HUES48 (cell line): Measurements from ENCODE around the gene KPNA6.

ENCODE experiments used
- H3K27ac ChIP-seq: one replicate; pipeline ENCODE4 v1.7.0; 2013; ENCODE audit warnings: low read depth, low read length, inconsistent platforms
- H3K27me3 ChIP-seq: 2 replicates; pipeline ENCODE4 v1.6.1; 2013; ENCODE audit warnings: mild to moderate bottlenecking, low read length; ENCODE audit not compliant: control insufficient read depth, insufficient read depth
- H3K36me3 ChIP-seq: 2 replicates; pipeline ENCODE4 v1.6.1; 2013; ENCODE audit warnings: low read length; ENCODE audit not compliant: control insufficient read depth, insufficient read depth
- H3K4me1 ChIP-seq: 2 replicates; pipeline ENCODE4 v1.6.1; 2013; ENCODE audit warnings: mild to moderate bottlenecking, low read length; ENCODE audit not compliant: control insufficient read depth, insufficient read depth
- H3K4me3 ChIP-seq: 2 replicates; pipeline ENCODE4 v1.5.1; 2013; ENCODE audit warnings: mild to moderate bottlenecking, low read depth, low read length
- H3K9ac ChIP-seq: 2 replicates; pipeline ENCODE4 v1.6.1; 2013; ENCODE audit warnings: mild to moderate bottlenecking, low read depth, low read length, moderate library complexity
- H3K9me3 ChIP-seq: 2 replicates; pipeline ENCODE4 v1.6.1; 2013; ENCODE audit warnings: low read length; ENCODE audit not compliant: control insufficient read depth, insufficient read depth

Gene KPNA6

GRCh38 chr1:32221581-32221979, 113.7 kb downstream of the KPNA6 start:
- H3K36me3 ChIP-seq, result peaks cover 41% of the 10 kb centered on the region
- H3K27me3 ChIP-seq, result no peaks in the 10 kb centered on the region
- H3K9ac ChIP-seq, result peak overlapping the region; percentile 56
- H3K9me3 ChIP-seq, result no peaks in the 10 kb centered on the region
- peak overlapping the region; percentile 92 for H3K4me3 ChIP-seq
- peak overlapping the region; percentile 93 for H3K27ac ChIP-seq
- peaks cover 8% of the 10 kb centered on the region for H3K4me1 ChIP-seq

- Histone ChIP-seq H3K27ac (peak within 1 kb of the TSS; percentile 93), H3K27me3 (no peaks in the 10 kb centered on the region), H3K9me3 (no peaks in the 10 kb centered on the region), H3K36me3 (peaks cover 40% of the 10 kb centered on the region), H3K4me3 (peak within 1 kb of the TSS; percentile 92), H3K4me1 (peaks cover 8% of the 10 kb centered on the region), H3K9ac (peak within 1 kb of the TSS; percentile 61)
These were observed 114.3 kb downstream of the KPNA6 start, which contains the start of the genes EIF3I and TMEM234 for GRCh38 chr1:32221980-32222755. EIF3I (plus strand) TSS chr1:32222407; CDS start chr1:32222442, 35 bp downstream. TMEM234 (minus strand) TSS chr1:32222353; CDS start chr1:32222322, 31 bp downstream.

GRCh38 chr1:32223683-32224082, 115.8 kb downstream of the KPNA6 start:
- Histone ChIP-seq H3K27me3 (no peaks in the 10 kb centered on the region), H3K36me3 (peaks cover 53% of the 10 kb centered on the region), H3K27ac (no peak overlapping the region), H3K4me3 (no peak overlapping the region), H3K9me3 (no peaks in the 10 kb centered on the region), H3K9ac (no peak overlapping the region), H3K4me1 (peaks cover 8% of the 10 kb centered on the region)

- no peak overlapping the region for H3K27ac ChIP-seq
- H3K4me3 ChIP-seq, result no peak overlapping the region
- H3K9ac ChIP-seq, result no peak overlapping the region
- no peaks in the 10 kb centered on the region for H3K27me3 ChIP-seq
- no peaks in the 10 kb centered on the region for H3K9me3 ChIP-seq
- H3K36me3 ChIP-seq, result peaks cover 58% of the 10 kb centered on the region
- peaks cover 8% of the 10 kb centered on the region for H3K4me1 ChIP-seq
These were observed 116.4 kb downstream of the KPNA6 start for GRCh38 chr1:32224285-32224684.
